Glomerular endothelial cell (primary cell): Measurements from ENCODE around the gene CYP20A1. TPM values are rescaled to one million over a fixed set of nuclear protein-coding genes. Genes with fewer than 3 reads are reported as not detected.
A peak's percentile ranks its signal among the peaks of the same experiment; 100 is the strongest.
"Not testable (repeated sequence)": the region's sequence is repeated elsewhere in the genome, so short reads cannot be mapped to it uniquely, and the experiment has no call there.

Experiments
- DNase-seq: peaks from one replicate; pipeline ENCODE4 v3.0.0-alpha.2; 2011; ENCODE audit warnings: low read depth, low spot score; ENCODE audit errors: extremely low read depth
- total RNA-seq: library from RNA; depleted of rRNA; stranded (reverse); fragments of >200 nt; gene quantifications from 2 replicates; pipeline ENCODE4 v1.2.3, GENCODE V29; 2015

Gene CYP20A1
- total RNA-seq, result 21.5 and 29.6 TPM in 2 replicates

- DNase-seq, result peak; percentile 50
Measured at GRCh38 chr2:203238704-203239526, at the start of gene CYP20A1. Gene CYP20A1, plus strand, starts transcription at chr2:203239018. Its CDS starts 45 bp downstream, at chr2:203239063.

GRCh38 chr2:203190547-203190946 lies 48.3 kb upstream of the CYP20A1 start:
- DNase-seq, result not testable (repeated sequence)

GRCh38 chr2:203191026-203191425 lies 47.8 kb upstream of the CYP20A1 start:
- DNase-seq, result not testable (repeated sequence)

GRCh38 chr2:203191961-203192360 lies 46.9 kb upstream of the CYP20A1 start:
- DNase-seq, result no peak

- DNase-seq, result peak; percentile 9
Measured at GRCh38 chr2:203195331-203196036, 43.3 kb upstream of the CYP20A1 start.

- DNase-seq, result no peak
Measured at GRCh38 chr2:203200866-203201265, 38.0 kb upstream of the CYP20A1 start.

- no peak for DNase-seq
Measured at GRCh38 chr2:203201426-203201825, 37.4 kb upstream of the CYP20A1 start.

- no peak for DNase-seq
Measured at GRCh38 chr2:203209538-203209937, 29.3 kb upstream of the CYP20A1 start.

GRCh38 chr2:203225423-203226039 lies 13.3 kb upstream of the CYP20A1 start:
- no peak for DNase-seq

- not testable (repeated sequence) for DNase-seq
Measured at GRCh38 chr2:203229674-203230073, 9.1 kb upstream of the CYP20A1 start.

- DNase-seq, result no peak
Measured at GRCh38 chr2:203237346-203238238, 1.2 kb upstream of the CYP20A1 start.

- no peak for DNase-seq
Measured at GRCh38 chr2:203238292-203238703, 520 bp upstream of the CYP20A1 start.

GRCh38 chr2:203240491-203240890 lies 1.7 kb downstream of the CYP20A1 start:
- DNase-seq, result no peak

- DNase-seq, result no peak
Measured at GRCh38 chr2:203242518-203242917, 3.7 kb downstream of the CYP20A1 start.

GRCh38 chr2:203246646-203247045 lies 7.8 kb downstream of the CYP20A1 start:
- DNase-seq, result no peak

GRCh38 chr2:203252818-203253217 lies 14.0 kb downstream of the CYP20A1 start:
- DNase-seq, result no peak

GRCh38 chr2:203253422-203254095 lies 14.7 kb downstream of the CYP20A1 start:
- DNase-seq, result not testable (repeated sequence)

- DNase-seq, result no peak
Measured at GRCh38 chr2:203261326-203262159, 22.7 kb downstream of the CYP20A1 start.

- no peak for DNase-seq
Measured at GRCh38 chr2:203279288-203279687, 40.5 kb downstream of the CYP20A1 start.
